ENCODE data around the gene SLC9A7. TPM values are rescaled to one million over a fixed set of nuclear protein-coding genes. Genes with fewer than 3 reads are reported as not detected.

SLC9A7 gene
- total and polyA plus RNA-seq, 8 donors, result 2.2 to 16.0 (median 6.3) TPM

DNA sequence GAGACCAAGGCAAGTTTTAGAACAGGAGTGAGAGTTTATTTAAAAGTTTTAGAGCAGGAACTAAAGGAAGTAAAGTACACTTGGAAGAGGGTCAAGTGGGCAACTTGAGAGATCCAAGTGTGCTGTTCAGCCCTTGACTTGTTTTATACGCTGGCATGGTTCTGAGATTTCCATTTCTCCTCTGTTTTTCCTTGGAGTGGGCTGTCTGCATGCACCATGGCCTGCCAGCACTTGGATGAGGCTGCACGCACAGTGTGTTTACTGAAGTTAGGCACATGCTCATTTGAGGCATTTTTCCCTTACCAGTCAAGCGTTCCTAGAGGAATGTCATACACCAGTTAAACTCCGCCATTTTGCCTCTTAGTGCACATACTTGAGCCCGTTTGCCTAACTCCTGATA lies 205.0 kb downstream of the SLC9A7 start:
- Histone ChIP-seq H3K9me3 (no peaks in the 10 kb centered on the region), H3K36me3 (no peaks in the 10 kb centered on the region), H3K4me1 (no peaks in the 10 kb centered on the region), H3K27me3 (peaks cover 0 to 4% (median 0%) of the 10 kb centered on the region in 4 donors), H3K27ac (no peak overlapping the region), H3K4me3 (no peak overlapping the region)
- 80 to 89% methylated on average over 5 of the region's 5 CpGs for WGBS, 2 donors
- TF ChIP-seq, protein P1, sequence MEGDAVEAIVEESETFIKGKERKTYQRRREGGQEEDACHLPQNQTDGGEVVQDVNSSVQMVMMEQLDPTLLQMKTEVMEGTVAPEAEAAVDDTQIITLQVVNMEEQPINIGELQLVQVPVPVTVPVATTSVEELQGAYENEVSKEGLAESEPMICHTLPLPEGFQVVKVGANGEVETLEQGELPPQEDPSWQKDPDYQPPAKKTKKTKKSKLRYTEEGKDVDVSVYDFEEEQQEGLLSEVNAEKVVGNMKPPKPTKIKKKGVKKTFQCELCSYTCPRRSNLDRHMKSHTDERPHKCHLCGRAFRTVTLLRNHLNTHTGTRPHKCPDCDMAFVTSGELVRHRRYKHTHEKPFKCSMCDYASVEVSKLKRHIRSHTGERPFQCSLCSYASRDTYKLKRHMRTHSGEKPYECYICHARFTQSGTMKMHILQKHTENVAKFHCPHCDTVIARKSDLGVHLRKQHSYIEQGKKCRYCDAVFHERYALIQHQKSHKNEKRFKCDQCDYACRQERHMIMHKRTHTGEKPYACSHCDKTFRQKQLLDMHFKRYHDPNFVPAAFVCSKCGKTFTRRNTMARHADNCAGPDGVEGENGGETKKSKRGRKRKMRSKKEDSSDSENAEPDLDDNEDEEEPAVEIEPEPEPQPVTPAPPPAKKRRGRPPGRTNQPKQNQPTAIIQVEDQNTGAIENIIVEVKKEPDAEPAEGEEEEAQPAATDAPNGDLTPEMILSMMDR (IDR thresholded peaks at IDR 0.05), result no peak
- no peak for DNase-seq
- FAIRE-seq, result no peak
- no peak for ATAC-seq
- intact Hi-C loops (cut with DNase I), result no loop called here

DNA sequence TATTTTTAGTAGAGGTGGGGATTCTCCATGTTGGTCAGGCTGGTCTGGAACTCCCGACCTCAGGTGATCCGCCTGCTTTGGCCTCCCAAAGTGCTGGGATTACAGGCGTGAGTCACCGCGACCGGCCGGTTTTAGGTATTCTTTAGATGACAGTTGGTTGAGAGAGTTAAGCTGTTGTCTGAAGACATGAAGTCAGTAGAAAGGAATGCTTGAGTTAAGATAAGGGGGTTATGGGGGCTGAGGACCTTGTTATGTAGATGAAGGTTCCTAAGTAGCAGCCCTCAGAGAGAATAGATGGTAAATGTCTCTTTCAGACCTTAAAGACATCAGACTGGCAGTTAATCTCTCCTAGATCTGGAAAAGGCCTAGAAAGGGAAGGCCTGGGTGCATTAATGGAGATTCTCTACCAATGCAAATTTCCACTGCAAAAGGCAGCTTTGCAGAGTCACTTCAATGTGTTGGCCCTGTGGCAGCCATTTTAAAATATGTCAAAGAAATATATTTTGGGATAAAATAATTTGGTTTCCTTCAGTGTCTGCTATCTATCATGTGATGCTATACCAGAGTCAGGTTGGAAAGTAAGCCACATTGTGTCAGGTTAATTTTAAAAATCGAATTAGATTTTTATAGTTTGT lies 207.3 kb downstream of the SLC9A7 start:
- DNase-seq, result no peak
- 63 to 86% methylated on average over 8 of the region's 8 CpGs for WGBS, 2 donors
- H3K27ac ChIP-seq, result no peak overlapping the region
- H3K27me3 ChIP-seq, result peaks cover 0 to 6% (median 0%) of the 10 kb centered on the region in 4 donors
- H3K4me1 ChIP-seq, result peaks cover 0 to 9% (median 0%) of the 10 kb centered on the region in 3 donors
- no peak for ATAC-seq
- no peaks in the 10 kb centered on the region for H3K36me3 ChIP-seq
- no peak overlapping the region for H3K4me3 ChIP-seq
- H3K9me3 ChIP-seq, result no peaks in the 10 kb centered on the region
- TF ChIP-seq, protein P1 (IDR thresholded peaks at IDR 0.05), result no peak
- no peak for FAIRE-seq
- intact Hi-C loops (cut with DNase I), result no loop called here

DNA sequence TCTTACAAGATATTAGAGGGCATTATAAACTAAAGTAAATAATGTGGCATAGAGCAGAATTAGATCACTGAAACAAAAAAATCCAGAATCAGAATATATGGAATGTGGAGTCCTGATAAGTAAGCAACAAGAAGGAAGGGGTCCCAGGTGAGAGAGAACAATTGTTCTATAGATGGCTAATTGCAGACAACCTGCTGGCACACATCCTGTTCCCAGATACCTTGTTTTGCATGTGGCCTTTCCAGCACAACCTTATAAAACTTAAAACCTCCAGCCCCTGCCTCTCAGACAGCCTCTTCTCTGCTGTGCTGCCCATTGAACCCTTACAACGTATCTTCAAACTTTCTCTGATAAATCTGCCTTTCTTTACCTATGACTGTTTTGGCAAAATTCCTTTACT lies 209.0 kb downstream of the SLC9A7 start:
- no peak for ATAC-seq
- intact Hi-C loops (cut with DNase I), result no loop called here
- Histone ChIP-seq H3K36me3 (no peaks in the 10 kb centered on the region), H3K4me1 (peaks cover 0 to 10% (median 0%) of the 10 kb centered on the region in 3 donors), H3K27me3 (peaks cover 0 to 6% (median 0%) of the 10 kb centered on the region in 4 donors), H3K9me3 (no peaks in the 10 kb centered on the region), H3K4me3 (no peak overlapping the region), H3K27ac (no peak overlapping the region)
- FAIRE-seq, result no peak
- no peak for DNase-seq
- 70% methylated on average over 1 of the region's 1 CpG for WGBS, 2 donors
- TF ChIP-seq, protein P1 (IDR thresholded peaks at IDR 0.05), result no peak

Other genes starting within 250 kb of the SLC9A7 start
- 1 to 10 TPM; 1.1 to 2.8 (median 1.6) TPM for gene ZNF674, start 213.7 kb downstream of the SLC9A7 start, total RNA-seq
- 1 to 10 TPM in 1 of 2 donors, under 1 TPM in 1; 0.80 to 1.1 TPM for gene ZNF674, start 213.7 kb downstream of the SLC9A7 start, polyA plus RNA-seq
- 1 to 10 TPM in 4 of 6 donors, under 1 TPM in 2; 0.65 to 2.1 (median 1.1) TPM for gene CHST7, start 185.4 kb downstream of the SLC9A7 start, total RNA-seq
- gene CHST7, start 185.4 kb downstream of the SLC9A7 start, polyA plus RNA-seq, result 1 to 10 TPM in 1 of 2 donors, under 1 TPM in 1; 0.72 to 1.5 TPM
- 1 to 10 TPM; 1.8 to 6.0 (median 2.3) TPM for gene RP2, start 77.9 kb upstream of the SLC9A7 start, total RNA-seq
- gene RP2, start 77.9 kb upstream of the SLC9A7 start, polyA plus RNA-seq, result 1 to 10 TPM; 1.4 to 2.5 TPM
- 10 to 100 TPM in 2 of 6 donors, 1 to 10 TPM in 4; 8.0 to 11.9 (median 9.5) TPM for gene JADE3, start 153.3 kb upstream of the SLC9A7 start, total RNA-seq
- 1 to 10 TPM; 2.7 to 3.4 TPM for gene JADE3, start 153.3 kb upstream of the SLC9A7 start, polyA plus RNA-seq

Data from pancreas (tissue), 10 donors.